ENCODE results near the gene CD44.
"Not testable (repeated sequence)": the region's sequence is repeated elsewhere in the genome, so short reads cannot be mapped to it uniquely, and the experiment has no call there.

The CD44 gene

GRCh38 chr11:35104655-35105054 lies 34.3 kb upstream of the CD44 start:
- peaks cover 36% of the 10 kb centered on the region for H3K4me1 ChIP-seq (ENCODE audit: control insufficient read depth, insufficient read depth, low read length)
- no peak overlapping the region for H3K9ac ChIP-seq (ENCODE audit: low read length)
- no peaks in the 10 kb centered on the region for H3K36me3 ChIP-seq (ENCODE audit: control insufficient read depth, insufficient read depth, low read length)
- no peaks in the 10 kb centered on the region for H3K27me3 ChIP-seq (ENCODE audit: control insufficient read depth, insufficient read depth, low read length)
- H3K4me3 ChIP-seq (ENCODE audit: low read length), result no peak overlapping the region
- no peak overlapping the region for H3K27ac ChIP-seq (ENCODE audit: low read depth, low read length)

- no peaks in the 10 kb centered on the region for H3K36me3 ChIP-seq (ENCODE audit: control insufficient read depth, insufficient read depth, low read length)
- H3K9ac ChIP-seq (ENCODE audit: low read length), result no peak overlapping the region
- no peak overlapping the region for H3K4me3 ChIP-seq (ENCODE audit: low read length)
- H3K27me3 ChIP-seq (ENCODE audit: control insufficient read depth, insufficient read depth, low read length), result no peaks in the 10 kb centered on the region
- H3K27ac ChIP-seq (ENCODE audit: low read depth, low read length), result peak overlapping the region; percentile 57
- peaks cover 32% of the 10 kb centered on the region for H3K4me1 ChIP-seq (ENCODE audit: control insufficient read depth, insufficient read depth, low read length)
Observed at GRCh38 chr11:35105319-35106079, 33.5 kb upstream of the CD44 start.

- no peaks in the 10 kb centered on the region for H3K27me3 ChIP-seq (ENCODE audit: control insufficient read depth, insufficient read depth, low read length)
- no peaks in the 10 kb centered on the region for H3K36me3 ChIP-seq (ENCODE audit: control insufficient read depth, insufficient read depth, low read length)
- H3K27ac ChIP-seq (ENCODE audit: low read depth, low read length), result no peak overlapping the region
- H3K4me3 ChIP-seq (ENCODE audit: low read length), result no peak overlapping the region
- peaks cover 22% of the 10 kb centered on the region for H3K4me1 ChIP-seq (ENCODE audit: control insufficient read depth, insufficient read depth, low read length)
- no peak overlapping the region for H3K9ac ChIP-seq (ENCODE audit: low read length)
Observed at GRCh38 chr11:35106595-35106994, 32.4 kb upstream of the CD44 start.

- H3K4me1 ChIP-seq (ENCODE audit: control insufficient read depth, insufficient read depth, low read length), result peaks cover 12% of the 10 kb centered on the region
- no peak overlapping the region for H3K27ac ChIP-seq (ENCODE audit: low read depth, low read length)
- no peaks in the 10 kb centered on the region for H3K27me3 ChIP-seq (ENCODE audit: control insufficient read depth, insufficient read depth, low read length)
- no peak overlapping the region for H3K4me3 ChIP-seq (ENCODE audit: low read length)
- H3K9ac ChIP-seq (ENCODE audit: low read length), result no peak overlapping the region
- H3K36me3 ChIP-seq (ENCODE audit: control insufficient read depth, insufficient read depth, low read length), result no peaks in the 10 kb centered on the region
Observed at GRCh38 chr11:35107861-35108260, 31.1 kb upstream of the CD44 start.

GRCh38 chr11:35108336-35108735 lies 30.6 kb upstream of the CD44 start:
- H3K4me1 ChIP-seq (ENCODE audit: control insufficient read depth, insufficient read depth, low read length), result peaks cover 12% of the 10 kb centered on the region
- not testable (repeated sequence) for H3K27ac ChIP-seq (ENCODE audit: low read depth, low read length); H3K36me3 ChIP-seq (ENCODE audit: control insufficient read depth, insufficient read depth, low read length); H3K4me3 ChIP-seq (ENCODE audit: low read length); H3K27me3 ChIP-seq (ENCODE audit: control insufficient read depth, insufficient read depth, low read length); H3K9ac ChIP-seq (ENCODE audit: low read length)

- H3K27ac ChIP-seq (ENCODE audit: low read depth, low read length), result no peak overlapping the region
- peaks cover 12% of the 10 kb centered on the region for H3K4me1 ChIP-seq (ENCODE audit: control insufficient read depth, insufficient read depth, low read length)
- no peaks in the 10 kb centered on the region for H3K27me3 ChIP-seq (ENCODE audit: control insufficient read depth, insufficient read depth, low read length)
- H3K4me3 ChIP-seq (ENCODE audit: low read length), result no peak overlapping the region
- H3K9ac ChIP-seq (ENCODE audit: low read length), result no peak overlapping the region
- H3K36me3 ChIP-seq (ENCODE audit: control insufficient read depth, insufficient read depth, low read length), result no peaks in the 10 kb centered on the region
Observed at GRCh38 chr11:35109041-35109440, 29.9 kb upstream of the CD44 start.

- Histone ChIP-seq H3K36me3 (ENCODE audit: control insufficient read depth, insufficient read depth, low read length) (no peaks in the 10 kb centered on the region), H3K27me3 (ENCODE audit: control insufficient read depth, insufficient read depth, low read length) (no peaks in the 10 kb centered on the region), H3K27ac (ENCODE audit: low read depth, low read length) (no peak overlapping the region), H3K4me1 (ENCODE audit: control insufficient read depth, insufficient read depth, low read length) (peaks cover 12% of the 10 kb centered on the region), H3K9ac (ENCODE audit: low read length) (no peak overlapping the region), H3K4me3 (ENCODE audit: low read length) (no peak overlapping the region)
Observed at GRCh38 chr11:35109827-35110226, 29.1 kb upstream of the CD44 start.

- no peak overlapping the region for H3K4me3 ChIP-seq (ENCODE audit: low read length)
- H3K9ac ChIP-seq (ENCODE audit: low read length), result no peak overlapping the region
- H3K27ac ChIP-seq (ENCODE audit: low read depth, low read length), result no peak overlapping the region
Observed at GRCh38 chr11:35111161-35112055, 27.6 kb upstream of the CD44 start.

GRCh38 chr11:35112056-35112845 lies 26.7 kb upstream of the CD44 start:
- H3K9ac ChIP-seq (ENCODE audit: low read length), result no peak overlapping the region
- H3K4me3 ChIP-seq (ENCODE audit: low read length), result no peak overlapping the region
- no peak overlapping the region for H3K27ac ChIP-seq (ENCODE audit: low read depth, low read length)
- no peaks in the 10 kb centered on the region for H3K36me3 ChIP-seq (ENCODE audit: control insufficient read depth, insufficient read depth, low read length)
- no peaks in the 10 kb centered on the region for H3K27me3 ChIP-seq (ENCODE audit: control insufficient read depth, insufficient read depth, low read length)
- peaks cover 12% of the 10 kb centered on the region for H3K4me1 ChIP-seq (ENCODE audit: control insufficient read depth, insufficient read depth, low read length)

More at GRCh38 chr11:35111161-35112055, 27.6 kb upstream of the CD44 start:
- no peaks in the 10 kb centered on the region for H3K36me3 ChIP-seq (ENCODE audit: control insufficient read depth, insufficient read depth, low read length)
- H3K27me3 ChIP-seq (ENCODE audit: control insufficient read depth, insufficient read depth, low read length), result no peaks in the 10 kb centered on the region
- peaks cover 5% of the 10 kb centered on the region for H3K4me1 ChIP-seq (ENCODE audit: control insufficient read depth, insufficient read depth, low read length)

- H3K36me3 ChIP-seq (ENCODE audit: control insufficient read depth, insufficient read depth, low read length), result no peaks in the 10 kb centered on the region
- H3K4me3 ChIP-seq (ENCODE audit: low read length), result no peak overlapping the region
- H3K27me3 ChIP-seq (ENCODE audit: control insufficient read depth, insufficient read depth, low read length), result no peaks in the 10 kb centered on the region
- H3K9ac ChIP-seq (ENCODE audit: low read length), result no peak overlapping the region
- peaks cover 16% of the 10 kb centered on the region for H3K4me1 ChIP-seq (ENCODE audit: control insufficient read depth, insufficient read depth, low read length)
- H3K27ac ChIP-seq (ENCODE audit: low read depth, low read length), result no peak overlapping the region
Observed at GRCh38 chr11:35112846-35113105, 26.2 kb upstream of the CD44 start.

- Histone ChIP-seq H3K27me3 (ENCODE audit: control insufficient read depth, insufficient read depth, low read length) (no peaks in the 10 kb centered on the region), H3K27ac (ENCODE audit: low read depth, low read length) (no peak overlapping the region), H3K36me3 (ENCODE audit: control insufficient read depth, insufficient read depth, low read length) (no peaks in the 10 kb centered on the region), H3K9ac (ENCODE audit: low read length) (no peak overlapping the region), H3K4me3 (ENCODE audit: low read length) (no peak overlapping the region), H3K4me1 (ENCODE audit: control insufficient read depth, insufficient read depth, low read length) (peaks cover 16% of the 10 kb centered on the region)
Observed at GRCh38 chr11:35114906-35115687, 23.9 kb upstream of the CD44 start.

- Histone ChIP-seq H3K9ac (ENCODE audit: low read length) (no peak overlapping the region), H3K4me1 (ENCODE audit: control insufficient read depth, insufficient read depth, low read length) (peaks cover 16% of the 10 kb centered on the region), H3K27me3 (ENCODE audit: control insufficient read depth, insufficient read depth, low read length) (no peaks in the 10 kb centered on the region), H3K27ac (ENCODE audit: low read depth, low read length) (no peak overlapping the region), H3K4me3 (ENCODE audit: low read length) (no peak overlapping the region), H3K36me3 (ENCODE audit: control insufficient read depth, insufficient read depth, low read length) (no peaks in the 10 kb centered on the region)
Observed at GRCh38 chr11:35115688-35116030, 23.3 kb upstream of the CD44 start.
